Testis (tissue), 3 donors: Measurements from ENCODE around the gene COL13A1. TPM values are rescaled to one million over a fixed set of nuclear protein-coding genes. Genes with fewer than 3 reads are reported as not detected.

Source experiments
- DNase-seq: peaks from one replicate; pipeline ENCODE4 v3.0.0-alpha.2; 2019
- H3K27ac ChIP-seq, 2 donors: fragments of 200-600 bp; sonication (generic); one replicate each; pipeline ENCODE4 v1.5.1; 2019
- H3K27me3 ChIP-seq: fragments of 200-600 bp; sonication (generic); one replicate; pipeline ENCODE4 v1.5.1; 2019
- H3K36me3 ChIP-seq: fragments of 200-600 bp; sonication (generic); one replicate; pipeline ENCODE4 v1.5.1; 2017; ENCODE audit warnings: low read depth; ENCODE audit errors: missing control alignments
- H3K4me1 ChIP-seq: fragments of 200-600 bp; sonication (generic); one replicate; pipeline ENCODE4 v1.5.1; 2019
- H3K4me3 ChIP-seq, 2 donors: fragments of 200-600 bp; sonication (generic); one replicate each; pipeline ENCODE4 v1.5.1; 2017 to 2019
- H3K9me3 ChIP-seq: fragments of 200-600 bp; sonication (generic); one replicate; pipeline ENCODE4 v1.5.1; 2017
- POLR2A ChIP-seq: fragments of 450-650 bp; IDR thresholded peaks from one replicate; pipeline ENCODE4 v1.6.1; 2017; ENCODE audit warnings: antibody characterized with exemption, mild to moderate bottlenecking, moderate library complexity
- WGBS, 2 donors: methylation state at CpG; one replicate each; pipeline ENCODE4 v1.1.5; 2018; 5-methylcytosine and 5-hydroxymethylcytosine counted together
- intact Hi-C: fragments of 100-400 bp; cut with DNase I; formaldehyde crosslinking; loops from one replicate; pipeline ENCODE4 v1.15.1; 2023; ENCODE audit warnings: low total_unique reads
- polyA plus RNA-seq: library from polyadenylated mRNA; stranded (reverse); fragments of 350-450 nt; fragmentation: Illumina TruSeq; extraction: RNeasy Lipid Tissue Mini Kit (QIAGEN cat#74804); gene quantifications from one replicate; pipeline ENCODE4 v1.2.3, GENCODE V29; 2014; ENCODE audit warnings: low read depth, low replicate concordance; ENCODE audit not compliant: insufficient read depth
- total RNA-seq, 2 donors: library from RNA; depleted of rRNA; stranded (reverse); fragments of >200 nt; gene quantifications; one replicate each; pipeline ENCODE4 v1.2.3, GENCODE V29; 2016
- TF ChIP-seq, protein P1 (sequence below), 3 experiments: fragments of 450-650 bp in 2 of 3; fragments of 200-600 bp in 1 of 3; sonication (generic) in 1 of 3; IDR thresholded peaks; one replicate each; pipeline ENCODE4 v1.5.1; 2016 to 2019; ENCODE audit warnings: antibody characterized with exemption in 3 of 3, mild to moderate bottlenecking in 2 of 3, moderate library complexity in 1 of 3

The COL13A1 gene
- total and polyA plus RNA-seq, 3 donors from 2014 or later = 0.94 to 2.5 (median 1.5) TPM

DNA sequence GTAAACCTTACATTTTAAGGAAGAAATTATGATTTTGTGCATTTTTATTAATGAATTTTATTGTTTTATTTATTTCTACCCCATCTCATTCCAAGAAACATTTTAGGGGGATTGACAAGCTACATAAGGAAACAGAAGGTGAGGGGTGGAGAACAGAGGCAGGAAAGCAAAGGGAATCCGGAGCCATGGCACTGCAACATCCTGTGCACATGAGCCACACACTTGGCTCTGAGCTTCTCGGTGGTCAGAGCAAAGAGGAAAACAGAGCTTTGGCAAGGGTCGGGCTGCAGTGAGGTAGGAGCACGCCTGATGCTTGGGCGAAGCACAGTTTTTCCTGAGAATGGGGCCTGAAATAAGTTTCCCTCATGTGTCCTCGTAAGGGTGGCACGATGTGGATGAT lies 68.9 kb downstream of the COL13A1 start:
- DNase-seq = no peak
- TF ChIP-seq, protein P1, sequence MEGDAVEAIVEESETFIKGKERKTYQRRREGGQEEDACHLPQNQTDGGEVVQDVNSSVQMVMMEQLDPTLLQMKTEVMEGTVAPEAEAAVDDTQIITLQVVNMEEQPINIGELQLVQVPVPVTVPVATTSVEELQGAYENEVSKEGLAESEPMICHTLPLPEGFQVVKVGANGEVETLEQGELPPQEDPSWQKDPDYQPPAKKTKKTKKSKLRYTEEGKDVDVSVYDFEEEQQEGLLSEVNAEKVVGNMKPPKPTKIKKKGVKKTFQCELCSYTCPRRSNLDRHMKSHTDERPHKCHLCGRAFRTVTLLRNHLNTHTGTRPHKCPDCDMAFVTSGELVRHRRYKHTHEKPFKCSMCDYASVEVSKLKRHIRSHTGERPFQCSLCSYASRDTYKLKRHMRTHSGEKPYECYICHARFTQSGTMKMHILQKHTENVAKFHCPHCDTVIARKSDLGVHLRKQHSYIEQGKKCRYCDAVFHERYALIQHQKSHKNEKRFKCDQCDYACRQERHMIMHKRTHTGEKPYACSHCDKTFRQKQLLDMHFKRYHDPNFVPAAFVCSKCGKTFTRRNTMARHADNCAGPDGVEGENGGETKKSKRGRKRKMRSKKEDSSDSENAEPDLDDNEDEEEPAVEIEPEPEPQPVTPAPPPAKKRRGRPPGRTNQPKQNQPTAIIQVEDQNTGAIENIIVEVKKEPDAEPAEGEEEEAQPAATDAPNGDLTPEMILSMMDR (IDR thresholded peaks at IDR 0.05) = no peak
- TF ChIP-seq POLR2A = no peak
- H3K9me3 ChIP-seq = no peaks in the 10 kb centered on the region
- no peak overlapping the region for H3K27ac ChIP-seq
- H3K27me3 ChIP-seq = no peaks in the 10 kb centered on the region
- 85 to 95% methylated on average over 7 of the region's 7 CpGs for WGBS, 2 donors
- H3K36me3 ChIP-seq = no peaks in the 10 kb centered on the region
- no peak overlapping the region for H3K4me3 ChIP-seq
- peaks cover 19% of the 10 kb centered on the region for H3K4me1 ChIP-seq
- intact Hi-C loops = no loop called here

DNA sequence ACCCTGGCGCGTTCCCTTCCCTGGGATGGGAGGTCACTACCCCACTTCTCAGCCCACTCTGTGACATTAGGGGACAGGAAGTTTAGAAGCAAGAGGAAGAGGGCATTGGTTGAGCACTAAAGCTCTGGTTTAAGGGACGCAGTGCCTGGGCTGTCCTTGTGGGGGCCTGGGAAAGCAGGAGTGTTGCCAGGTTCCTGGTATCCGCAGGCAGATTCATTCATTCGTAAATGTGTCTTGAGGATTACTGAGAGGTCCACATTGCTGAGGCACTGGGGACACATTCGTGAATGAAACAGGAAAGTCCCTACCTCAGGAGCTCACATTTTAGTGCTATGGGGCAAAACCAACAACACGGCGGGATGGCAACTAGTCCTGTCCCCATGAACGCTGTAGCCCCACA lies 69.4 kb downstream of the COL13A1 start:
- intact Hi-C loops = no loop called here
- 86 to 94% methylated on average over 9 of the region's 9 CpGs for whole genome bisulfite sequencing, 2 donors
- Histone ChIP-seq H3K4me1 (peaks cover 17% of the 10 kb centered on the region), H3K4me3 (no peak overlapping the region), H3K36me3 (no peaks in the 10 kb centered on the region), H3K27ac (no peak overlapping the region), H3K27me3 (no peaks in the 10 kb centered on the region), H3K9me3 (no peaks in the 10 kb centered on the region)
- TF ChIP-seq, protein P1 (IDR thresholded peaks at IDR 0.05) = no peak
- no peak for TF ChIP-seq POLR2A
- DNase-seq = no peak

DNA sequence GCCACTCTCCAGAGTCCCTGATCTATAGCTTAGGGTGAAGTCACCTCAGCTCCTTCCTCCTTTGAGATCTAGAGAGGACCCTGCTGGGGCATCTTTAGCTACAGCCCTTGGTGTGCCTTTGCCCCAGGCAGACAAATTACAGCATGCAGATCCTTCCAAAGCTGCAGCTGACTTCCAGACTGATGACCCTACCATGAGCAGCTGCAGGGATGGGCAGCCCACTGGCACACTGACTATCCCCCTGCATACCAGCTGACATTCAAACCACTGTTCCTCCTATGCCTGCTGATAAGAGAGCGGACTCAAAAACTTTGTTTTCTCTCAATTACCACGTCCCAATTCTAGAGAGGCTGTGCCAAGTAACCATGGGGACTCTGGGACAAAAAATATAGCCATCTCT lies 70.6 kb downstream of the COL13A1 start:
- WGBS, 2 donors = 66 to 68% methylated on average over 2 of the region's 2 CpGs
- Histone ChIP-seq H3K36me3 (no peaks in the 10 kb centered on the region), H3K27ac (no peak overlapping the region), H3K4me3 (no peak overlapping the region), H3K4me1 (peaks cover 4% of the 10 kb centered on the region), H3K9me3 (no peaks in the 10 kb centered on the region), H3K27me3 (no peaks in the 10 kb centered on the region)
- intact Hi-C loops = no loop called here
- DNase-seq = no peak
- TF ChIP-seq, protein P1 (IDR thresholded peaks at IDR 0.05) = no peak
- TF ChIP-seq POLR2A = no peak

DNA sequence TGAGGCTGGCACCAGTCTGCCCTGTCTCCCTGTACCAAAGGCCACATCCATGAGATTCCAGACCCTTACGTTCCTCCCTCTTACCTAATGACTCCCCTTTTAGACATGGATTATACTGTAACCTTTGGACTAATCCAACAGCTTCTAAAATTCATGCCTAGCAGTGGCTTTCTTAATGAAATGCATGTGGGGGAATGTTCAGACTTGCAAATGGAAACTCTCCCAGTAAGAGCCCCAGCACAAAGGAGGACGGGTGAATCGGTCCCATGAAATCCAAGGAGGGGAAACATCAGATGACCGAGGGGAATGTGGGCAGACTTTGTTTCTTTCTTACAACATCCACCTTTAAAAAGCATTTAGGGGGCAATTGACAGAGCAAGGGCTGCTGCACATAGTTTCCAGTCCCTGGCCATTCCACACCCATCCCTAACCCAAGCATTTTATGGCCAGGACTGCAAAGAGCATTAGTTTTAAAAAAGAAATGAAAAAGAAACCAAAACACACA lies 71.5 kb downstream of the COL13A1 start:
- intact Hi-C loops = no loop called here
- H3K9me3 ChIP-seq = no peaks in the 10 kb centered on the region
- no peak for DNase-seq
- WGBS, 2 donors = 84 to 93% methylated on average over 4 of the region's 4 CpGs
- no peaks in the 10 kb centered on the region for H3K36me3 ChIP-seq
- H3K4me3 ChIP-seq = no peak overlapping the region
- H3K27me3 ChIP-seq = no peaks in the 10 kb centered on the region
- no peaks in the 10 kb centered on the region for H3K4me1 ChIP-seq
- TF ChIP-seq, protein P1 (IDR thresholded peaks at IDR 0.05) = no peak
- TF ChIP-seq POLR2A = no peak
- no peak overlapping the region for H3K27ac ChIP-seq

DNA sequence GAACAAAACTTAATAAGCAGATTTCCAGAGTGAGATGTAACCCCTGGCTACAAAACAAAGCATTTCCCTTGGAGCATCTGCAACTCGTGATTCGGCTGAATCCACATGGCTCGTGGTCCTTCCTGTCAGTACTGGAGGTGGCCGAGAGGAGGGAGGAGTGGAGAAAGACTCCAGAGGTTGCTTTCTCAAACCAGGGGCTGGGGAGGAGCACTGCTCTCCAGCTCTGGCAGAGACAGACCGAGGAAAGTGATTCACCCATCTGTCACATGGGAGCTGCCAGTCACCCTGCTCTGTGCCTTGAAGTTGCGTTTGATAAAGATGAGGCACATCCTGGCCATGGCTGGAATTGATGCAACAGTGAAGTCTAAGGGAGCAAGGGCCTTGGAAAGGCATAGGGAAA lies 72.7 kb downstream of the COL13A1 start:
- Histone ChIP-seq H3K27ac (no peak overlapping the region), H3K4me1 (no peaks in the 10 kb centered on the region), H3K27me3 (no peaks in the 10 kb centered on the region), H3K4me3 (no peak overlapping the region), H3K9me3 (no peaks in the 10 kb centered on the region), H3K36me3 (no peaks in the 10 kb centered on the region)
- DNase-seq = no peak
- TF ChIP-seq, protein P1 (IDR thresholded peaks at IDR 0.05) = no peak
- TF ChIP-seq POLR2A = no peak
- intact Hi-C loops = no loop called here
- WGBS, 2 donors = 74 to 78% methylated on average over 6 of the region's 6 CpGs
